ENCODE measurements around the gene CDX1.

DNA sequence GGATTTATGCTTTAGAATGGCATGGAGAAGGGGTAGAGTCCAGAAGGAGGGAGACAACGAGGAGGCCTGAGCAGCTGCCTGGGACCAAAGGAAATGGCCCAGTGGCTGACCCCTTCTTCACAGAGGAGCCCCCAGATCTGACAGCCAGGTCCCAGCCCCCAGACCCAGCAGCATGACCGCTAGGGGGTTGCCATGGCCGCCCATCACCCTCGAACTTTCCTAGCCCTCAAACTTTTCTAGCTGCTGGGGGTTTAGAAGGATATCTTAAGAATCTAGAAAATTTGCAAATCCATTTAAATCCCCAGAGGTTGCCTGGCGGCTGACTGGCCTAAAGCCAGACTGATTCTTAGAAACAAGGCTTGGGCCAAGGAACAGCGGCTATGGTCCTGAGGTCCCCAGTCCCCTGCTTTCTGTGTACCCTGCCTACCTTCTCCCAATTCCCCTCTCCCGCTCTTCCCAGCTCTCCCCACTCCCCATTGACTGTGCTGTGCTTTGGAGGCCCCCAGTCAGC is 11.9 kb upstream of the CDX1 start:
- TF ChIP-seq EZH2 (IDR thresholded peaks at IDR 0.05) (no peak), POLR2AphosphoS5 (IDR thresholded peaks at IDR 0.05; ENCODE audit: borderline replicate concordance, low read depth, low read length) (no peak)

Measured in SK-N-MC (cell line).